DND-41 (cell line): ENCODE data around the gene IRF2BP1.
A peak's percentile ranks its signal among the peaks of the same experiment; 100 is the strongest.

Source experiments
- ATAC-seq: fragments of 200-7000 bp; cut with Tn5 transposase; 3 replicates; pipeline ENCODE4 v1.9.1; 2021; ENCODE audit warnings: low read depth; ENCODE audit not compliant: insufficient read depth
- DNase-seq: peaks from one replicate; pipeline ENCODE4 v3.0.0-alpha.2; 2020
- H2AFZ ChIP-seq: 2 replicates; pipeline ENCODE4 v1.6.0; 2012; ENCODE audit warnings: low read depth, low read length
- H3K27ac ChIP-seq: 2 replicates; pipeline ENCODE4 v1.5.1; 2012; ENCODE audit warnings: low read length, inconsistent platforms
- H3K27me3 ChIP-seq: fragments of 200-600 bp; sonication (generic); 2 replicates; pipeline ENCODE4 v1.6.0; 2012; ENCODE audit warnings: low read length, mild to moderate bottlenecking, inconsistent platforms; ENCODE audit not compliant: insufficient read depth, poor library complexity
- H3K36me3 ChIP-seq: 2 replicates; pipeline ENCODE4 v1.5.1; 2012; ENCODE audit warnings: low read length, inconsistent platforms; ENCODE audit not compliant: insufficient read depth
- H3K4me1 ChIP-seq: 2 replicates; pipeline ENCODE4 v1.5.1; 2012; ENCODE audit warnings: mild to moderate bottlenecking, low read length; ENCODE audit not compliant: insufficient read depth
- H3K4me2 ChIP-seq: 2 replicates; pipeline ENCODE4 v1.6.0; 2012; ENCODE audit warnings: mild to moderate bottlenecking, moderate library complexity, low read length, inconsistent platforms; ENCODE audit not compliant: insufficient read depth
- H3K4me3 ChIP-seq, 2 experiments: fragments of 200-600 bp in 1 of 2; shearing (Covaris generic) in 1 of 2; 2 replicates each; pipeline ENCODE4 v1.5.1; 2012 to 2016; ENCODE audit warnings: inconsistent platforms in 2 of 2, low read length in 2 of 2, mild to moderate bottlenecking in 2 of 2, low read depth in 1 of 2, moderate library complexity in 1 of 2
- H3K79me2 ChIP-seq: 2 replicates; pipeline ENCODE4 v1.6.0; 2012; ENCODE audit warnings: low read length, inconsistent platforms; ENCODE audit not compliant: insufficient read depth
- H3K9ac ChIP-seq: 2 replicates; pipeline ENCODE4 v1.6.0; 2012; ENCODE audit warnings: low read depth, mild to moderate bottlenecking, inconsistent platforms, low read length, moderate library complexity
- H3K9me3 ChIP-seq: 2 replicates; pipeline ENCODE4 v1.5.1; 2012; ENCODE audit warnings: low read length, moderate library complexity, mild to moderate bottlenecking, inconsistent platforms; ENCODE audit not compliant: insufficient read depth, severe bottlenecking
- H4K20me1 ChIP-seq: 2 replicates; pipeline ENCODE4 v1.6.0; 2012; ENCODE audit warnings: low read length; ENCODE audit not compliant: insufficient read depth
- CTCF ChIP-seq: IDR thresholded peaks from 2 replicates; pipeline ENCODE4 v1.5.1; 2012; ENCODE audit warnings: borderline replicate concordance, low read length, moderate library complexity, mild to moderate bottlenecking; ENCODE audit not compliant: poor library complexity, severe bottlenecking; ENCODE audit errors: extremely low read depth
- EZH2 ChIP-seq: IDR thresholded peaks from 3 replicates; pipeline ENCODE4 v1.6.1; 2012; ENCODE audit warnings: borderline replicate concordance, low read depth, mild to moderate bottlenecking, moderate library complexity, low read length, inconsistent platforms; ENCODE audit not compliant: severe bottlenecking

The IRF2BP1 gene

DNA sequence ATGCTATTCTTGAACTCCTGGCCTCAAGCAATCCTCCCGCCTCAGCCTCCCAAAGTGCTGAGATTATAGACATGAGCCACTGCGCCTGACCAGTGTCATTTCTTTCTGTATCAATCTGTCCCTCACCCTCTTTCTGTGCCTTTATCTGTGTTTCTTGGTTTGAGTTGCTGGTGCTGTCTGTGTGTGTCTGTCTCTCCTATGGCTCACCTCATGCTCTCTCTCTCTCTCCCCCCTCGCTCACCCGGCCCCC is 9.9 kb downstream of the IRF2BP1 start:
- H4K20me1 ChIP-seq = peaks cover 2% of the 10 kb centered on the region; the same call in 1 of the 2 replicates
- no peak overlapping the region for H3K9ac ChIP-seq
- DNase-seq = no peak
- H3K79me2 ChIP-seq = no peaks in the 10 kb centered on the region
- no peaks in the 10 kb centered on the region for H3K4me1 ChIP-seq
- H3K9me3 ChIP-seq = no peaks in the 10 kb centered on the region
- H3K4me3 ChIP-seq = no peak overlapping the region
- ATAC-seq = 0 out of 3 replicates have a peak, but pooled peaks have one; percentile 44
- no peak overlapping the region for H3K27ac ChIP-seq
- TF ChIP-seq EZH2 (no peak), CTCF (no peak)
- no peak overlapping the region for H3K4me2 ChIP-seq
- no peaks in the 10 kb centered on the region for H3K36me3 ChIP-seq
- no peak overlapping the region for H2AFZ ChIP-seq
- peaks cover 5% of the 10 kb centered on the region for H3K27me3 ChIP-seq

DNA sequence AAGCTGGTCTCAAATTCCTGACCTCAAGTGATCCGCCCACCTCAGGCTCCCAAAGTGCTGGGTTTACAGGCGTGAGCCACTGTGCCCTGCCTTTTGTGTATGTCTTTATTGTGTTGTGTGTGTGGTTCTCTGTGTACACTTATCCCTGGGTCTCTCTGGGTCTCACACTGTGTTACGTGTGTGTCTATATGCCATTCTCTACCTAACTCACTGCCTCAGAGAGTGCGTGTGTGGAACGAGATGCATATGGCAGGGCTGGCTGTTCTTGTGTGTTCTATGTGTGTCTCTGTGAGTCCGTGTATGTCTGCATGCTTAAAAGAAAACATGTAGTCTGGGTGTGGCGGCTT is 11.3 kb downstream of the IRF2BP1 start:
- no peak overlapping the region for H2AFZ ChIP-seq
- H3K36me3 ChIP-seq = no peaks in the 10 kb centered on the region
- no peaks in the 10 kb centered on the region for H3K4me1 ChIP-seq
- no peaks in the 10 kb centered on the region; the same call in 1 of the 2 replicates for H4K20me1 ChIP-seq
- ATAC-seq (no peak), DNase-seq (no peak)
- peaks cover 5% of the 10 kb centered on the region for H3K27me3 ChIP-seq
- TF ChIP-seq CTCF = no peak
- no peak for TF ChIP-seq EZH2
- H3K27ac ChIP-seq = no peak overlapping the region
- H3K4me3 ChIP-seq = no peak overlapping the region
- no peak overlapping the region for H3K4me2 ChIP-seq
- no peaks in the 10 kb centered on the region for H3K9me3 ChIP-seq
- no peak overlapping the region for H3K9ac ChIP-seq
- H3K79me2 ChIP-seq = no peaks in the 10 kb centered on the region

GRCh38 chr19:45873219-45873772 is 12.6 kb downstream of the IRF2BP1 start:
- no peaks in the 10 kb centered on the region for H3K4me1 ChIP-seq
- TF ChIP-seq EZH2 (no peak), CTCF (no peak)
- H3K27me3 ChIP-seq = peaks cover 5% of the 10 kb centered on the region
- no peak for ATAC-seq
- no peak overlapping the region for H3K27ac ChIP-seq
- no peak overlapping the region for H2AFZ ChIP-seq
- H3K4me3 ChIP-seq = no peak overlapping the region
- no peaks in the 10 kb centered on the region for H4K20me1 ChIP-seq
- no peaks in the 10 kb centered on the region for H3K36me3 ChIP-seq
- no peak overlapping the region for H3K4me2 ChIP-seq
- H3K79me2 ChIP-seq = no peaks in the 10 kb centered on the region
- H3K9ac ChIP-seq = no peak overlapping the region
- H3K9me3 ChIP-seq = no peaks in the 10 kb centered on the region
- DNase-seq = no peak
